Sigmoid colon (tissue), 7 donors: ENCODE measurements around the gene FTO. TPM values are rescaled to one million over a fixed set of nuclear protein-coding genes. Genes with fewer than 3 reads are reported as not detected.

Experiments used
- DNase-seq: peaks from one replicate; pipeline ENCODE4 v3.0.0-alpha.2; 2019
- H3K27ac ChIP-seq, 4 donors: fragments of 200-600 bp; sonication (generic); one replicate each; pipeline ENCODE4 v1.5.1; 2016 to 2019; ENCODE audit warnings: mild to moderate bottlenecking in 1 of 4
- H3K27me3 ChIP-seq, 3 donors: fragments of 200-600 bp; sonication (generic); one replicate each; pipeline ENCODE4 v1.5.1; 2019; ENCODE audit warnings: mild to moderate bottlenecking in 1 of 3
- H3K36me3 ChIP-seq, 4 donors: fragments of 200-600 bp; sonication (generic); one replicate each; pipeline ENCODE4 v1.5.1; 2016 to 2019
- H3K4me1 ChIP-seq, 4 donors: fragments of 200-600 bp; sonication (generic); one replicate each; pipeline ENCODE4 v1.5.1; 2017 to 2019
- H3K4me3 ChIP-seq, 4 donors: fragments of 200-600 bp; sonication (generic); one replicate each; pipeline ENCODE4 v1.5.1; 2017 to 2019; ENCODE audit warnings: mild to moderate bottlenecking in 2 of 4, moderate library complexity in 1 of 4
- H3K9me3 ChIP-seq, 4 donors: fragments of 200-600 bp in 3 of 4; sonication (generic) in 3 of 4; one replicate each; pipeline versions ENCODE4 v1.5.1 to v1.6.1; 2013 to 2019
- EP300 ChIP-seq, 4 donors: sonication (generic); formaldehyde crosslinking; IDR thresholded peaks; one replicate each; pipeline ENCODE4 v1.6.1; 2017; ENCODE audit warnings: antibody characterized with exemption in 4 of 4
- POLR2A ChIP-seq, 2 donors: fragments of 450-650 bp; IDR thresholded peaks; one replicate each; pipeline ENCODE4 v1.6.1; 2016; ENCODE audit warnings: antibody characterized with exemption in 2 of 2, mild to moderate bottlenecking in 2 of 2, moderate library complexity in 2 of 2
- POLR2AphosphoS5 ChIP-seq, 4 donors: sonication (generic); formaldehyde crosslinking; IDR thresholded peaks; one replicate each; pipeline ENCODE4 v1.6.1; 2017; ENCODE audit warnings: antibody characterized with exemption in 4 of 4
- WGBS, 2 donors: extraction: QIAGEN DNeasy Blood & Tissue Kit; methylation state at CpG; one replicate each; pipeline ENCODE4 v1.1.7; 2013; 5-methylcytosine and 5-hydroxymethylcytosine counted together
- intact Hi-C: fragments of 100-400 bp; cut with DNase I; formaldehyde crosslinking; loops from one replicate; pipeline ENCODE4 v1.15.1; 2023
- polyA plus RNA-seq, 3 donors: library from polyadenylated mRNA; stranded (reverse); fragments of 200-250 nt; gene quantifications; one replicate each; pipeline ENCODE4 v1.2.3, GENCODE V29; 2013
- total RNA-seq, 4 donors: library from RNA; depleted of rRNA; stranded (reverse); fragments of >200 nt; gene quantifications; one replicate each; pipeline ENCODE4 v1.1.0, GENCODE V29; 2016
- TF ChIP-seq, protein P1 (sequence below), 4 experiments: fragments of 450-650 bp in 3 of 4; fragments of 200-600 bp in 1 of 4; IDR thresholded peaks; one replicate each; pipeline ENCODE4 v1.5.1; 2016 to 2019; ENCODE audit warnings: antibody characterized with exemption in 4 of 4, mild to moderate bottlenecking in 3 of 4, moderate library complexity in 2 of 4
- donor health status: healthy with polysubstance abuse.
- donor health status: Bipolar disorder and iron deficiency.
- donor health status: healthy.

Gene FTO
- total and polyA plus RNA-seq, 7 donors, result 9.9 to 97.2 (median 77.8) TPM

DNA sequence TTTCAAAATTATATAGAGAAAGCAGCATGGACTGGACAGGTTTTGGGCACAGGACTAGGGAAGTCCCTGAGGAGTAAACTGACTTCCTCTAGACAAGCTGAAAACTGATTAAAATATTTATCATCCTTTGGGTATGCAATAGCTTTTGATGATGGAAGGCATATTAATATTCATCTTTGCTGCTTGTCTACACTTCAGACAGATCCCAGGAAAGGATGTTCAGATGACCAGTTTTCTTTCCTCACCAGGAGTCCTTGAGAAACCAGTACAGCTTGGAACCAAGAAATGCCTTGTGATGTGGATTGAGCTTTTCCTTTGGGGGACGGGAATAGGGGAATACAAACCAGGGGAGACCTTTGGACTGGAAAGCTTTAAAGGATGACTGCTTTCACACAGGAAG, 195.5 kb downstream of the FTO start:
- Histone ChIP-seq H3K9me3 (no peaks in the 10 kb centered on the region), H3K27me3 (no peaks in the 10 kb centered on the region), H3K36me3 (no peaks in the 10 kb centered on the region), H3K4me1 (peaks cover 0 to 22% (median 5%) of the 10 kb centered on the region in 4 donors), H3K4me3 (no peak overlapping the region), H3K27ac (no peak overlapping the region)
- intact Hi-C loops, result loop anchor here (10.0 kb wide), 1 partner anchor 385 kb away; the partner anchor contains the start of gene IRX3
- WGBS, 2 donors, result 39 to 60% methylated on average over 1 of the region's 1 CpG
- no peak for TF ChIP-seq EP300 (IDR thresholded peaks at IDR 0.05)
- TF ChIP-seq POLR2A (IDR thresholded peaks at IDR 0.05), result no peak
- no peak for TF ChIP-seq POLR2AphosphoS5 (IDR thresholded peaks at IDR 0.05)
- TF ChIP-seq, protein P1, sequence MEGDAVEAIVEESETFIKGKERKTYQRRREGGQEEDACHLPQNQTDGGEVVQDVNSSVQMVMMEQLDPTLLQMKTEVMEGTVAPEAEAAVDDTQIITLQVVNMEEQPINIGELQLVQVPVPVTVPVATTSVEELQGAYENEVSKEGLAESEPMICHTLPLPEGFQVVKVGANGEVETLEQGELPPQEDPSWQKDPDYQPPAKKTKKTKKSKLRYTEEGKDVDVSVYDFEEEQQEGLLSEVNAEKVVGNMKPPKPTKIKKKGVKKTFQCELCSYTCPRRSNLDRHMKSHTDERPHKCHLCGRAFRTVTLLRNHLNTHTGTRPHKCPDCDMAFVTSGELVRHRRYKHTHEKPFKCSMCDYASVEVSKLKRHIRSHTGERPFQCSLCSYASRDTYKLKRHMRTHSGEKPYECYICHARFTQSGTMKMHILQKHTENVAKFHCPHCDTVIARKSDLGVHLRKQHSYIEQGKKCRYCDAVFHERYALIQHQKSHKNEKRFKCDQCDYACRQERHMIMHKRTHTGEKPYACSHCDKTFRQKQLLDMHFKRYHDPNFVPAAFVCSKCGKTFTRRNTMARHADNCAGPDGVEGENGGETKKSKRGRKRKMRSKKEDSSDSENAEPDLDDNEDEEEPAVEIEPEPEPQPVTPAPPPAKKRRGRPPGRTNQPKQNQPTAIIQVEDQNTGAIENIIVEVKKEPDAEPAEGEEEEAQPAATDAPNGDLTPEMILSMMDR (IDR thresholded peaks at IDR 0.05), result no peak
- DNase-seq, result no peak

DNA sequence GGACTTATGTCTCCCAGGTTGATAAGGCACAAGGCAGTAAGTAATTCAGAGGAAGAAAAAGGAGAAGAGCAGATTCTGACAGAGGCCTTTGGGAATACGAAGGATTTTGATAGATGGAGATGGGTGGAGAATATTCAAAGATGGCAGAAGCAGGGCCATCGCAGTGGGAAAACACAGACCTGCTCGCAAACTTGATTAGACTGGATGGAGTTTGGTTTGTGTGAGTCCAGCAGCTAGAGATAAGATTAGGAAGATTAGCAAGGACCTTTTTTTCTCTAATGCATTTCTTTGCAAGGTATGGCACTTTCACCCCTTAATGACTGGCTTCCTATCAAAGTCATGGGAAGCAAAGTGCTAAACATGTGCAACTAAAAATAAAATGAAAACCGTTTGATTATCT, 196.7 kb downstream of the FTO start:
- no peak for DNase-seq
- Histone ChIP-seq H3K9me3 (no peaks in the 10 kb centered on the region), H3K27ac (no peak overlapping the region), H3K4me3 (no peak overlapping the region), H3K4me1 (peaks cover 0 to 24% (median 5%) of the 10 kb centered on the region in 4 donors), H3K27me3 (no peaks in the 10 kb centered on the region), H3K36me3 (no peaks in the 10 kb centered on the region)
- WGBS, 2 donors, result 76 to 85% methylated on average over 4 of the region's 4 CpGs
- intact Hi-C loops, result no loop called here
- TF ChIP-seq POLR2A (IDR thresholded peaks at IDR 0.05) (no peak), EP300 (IDR thresholded peaks at IDR 0.05) (no peak), POLR2AphosphoS5 (IDR thresholded peaks at IDR 0.05) (no peak)
- TF ChIP-seq, protein P1 (IDR thresholded peaks at IDR 0.05), result no peak

DNA sequence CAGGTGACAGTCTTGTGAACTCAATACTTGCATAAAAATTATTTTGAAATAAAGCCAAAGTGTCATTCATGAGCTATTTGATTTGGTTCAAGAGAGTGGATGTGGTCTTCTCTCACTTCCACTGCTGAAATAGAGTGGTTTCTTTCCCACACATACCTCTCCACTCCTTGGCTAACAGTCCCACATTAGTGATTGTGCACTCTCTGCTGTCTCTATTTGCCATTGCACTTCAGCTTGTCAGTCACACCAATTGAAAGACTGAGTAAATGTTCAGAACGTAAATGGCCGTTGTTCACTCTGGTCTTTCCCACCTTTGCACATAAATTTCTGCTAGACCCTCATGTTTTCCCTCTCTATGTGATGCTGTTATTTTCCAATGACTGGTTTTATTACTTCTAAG, 197.5 kb downstream of the FTO start:
- no peak overlapping the region for H3K27ac ChIP-seq
- H3K36me3 ChIP-seq, result no peaks in the 10 kb centered on the region
- intact Hi-C loops, result no loop called here
- H3K9me3 ChIP-seq, result no peaks in the 10 kb centered on the region
- H3K27me3 ChIP-seq, result no peaks in the 10 kb centered on the region
- no peak overlapping the region for H3K4me3 ChIP-seq
- TF ChIP-seq POLR2AphosphoS5 (IDR thresholded peaks at IDR 0.05), result no peak
- no peak for TF ChIP-seq POLR2A (IDR thresholded peaks at IDR 0.05)
- no peak for TF ChIP-seq EP300 (IDR thresholded peaks at IDR 0.05)
- TF ChIP-seq, protein P1 (IDR thresholded peaks at IDR 0.05), result no peak
- no peak for DNase-seq
- peaks cover 0 to 24% (median 5%) of the 10 kb centered on the region in 4 donors for H3K4me1 ChIP-seq
- 96 to 98% methylated on average over 2 of the region's 2 CpGs for WGBS, 2 donors

DNA sequence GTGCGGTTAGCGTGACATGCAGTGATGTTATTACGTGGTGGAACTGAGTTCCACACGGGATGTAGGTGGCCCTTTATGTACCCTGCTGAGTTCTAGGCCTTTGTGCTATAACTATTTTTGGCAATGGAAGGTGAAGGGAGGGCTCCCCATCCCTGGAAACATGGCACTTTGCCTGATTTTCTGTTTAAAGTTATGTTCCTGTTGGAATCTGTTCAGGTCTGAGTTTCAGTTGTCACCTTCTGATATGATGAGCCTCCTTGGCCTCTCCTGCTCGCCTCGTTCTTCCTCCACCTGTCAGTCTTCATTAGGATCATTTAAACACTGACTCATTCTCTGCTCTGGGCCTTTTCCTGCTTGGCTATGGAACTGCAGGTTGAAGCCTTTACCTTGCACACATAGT, 200.6 kb downstream of the FTO start:
- intact Hi-C loops, result no loop called here
- Histone ChIP-seq H3K9me3 (no peaks in the 10 kb centered on the region), H3K27ac (no peak overlapping the region), H3K27me3 (no peaks in the 10 kb centered on the region), H3K36me3 (no peaks in the 10 kb centered on the region), H3K4me3 (no peak overlapping the region), H3K4me1 (peaks cover 0 to 20% (median 8%) of the 10 kb centered on the region in 4 donors)
- DNase-seq, result no peak
- TF ChIP-seq, protein P1 (IDR thresholded peaks at IDR 0.05), result no peak
- TF ChIP-seq POLR2AphosphoS5 (IDR thresholded peaks at IDR 0.05) (no peak), POLR2A (IDR thresholded peaks at IDR 0.05) (no peak), EP300 (IDR thresholded peaks at IDR 0.05) (no peak)
- WGBS, 2 donors, result 89 to 90% methylated on average over 6 of the region's 6 CpGs

DNA sequence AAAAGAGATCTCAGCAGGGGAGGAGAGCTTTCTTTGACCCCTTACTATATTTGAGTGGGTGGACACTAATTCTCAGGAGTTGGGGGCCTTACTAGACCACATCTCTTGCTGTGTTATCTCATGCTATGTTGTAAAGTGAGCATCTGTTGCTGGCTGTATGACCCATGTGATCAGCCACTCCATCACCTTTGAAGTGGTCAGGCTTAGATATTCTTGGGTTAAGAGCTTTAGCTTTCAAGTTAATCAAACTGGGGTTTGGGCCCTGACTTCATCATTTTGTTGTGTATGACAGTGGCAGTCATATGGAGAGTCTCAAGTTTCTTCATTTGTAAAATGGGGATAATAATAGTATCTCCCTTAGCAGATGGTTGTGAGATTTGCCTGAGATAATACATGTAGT, 201.1 kb downstream of the FTO start:
- Histone ChIP-seq H3K9me3 (no peaks in the 10 kb centered on the region), H3K4me1 (peaks cover 0 to 16% (median 8%) of the 10 kb centered on the region in 4 donors), H3K4me3 (no peak overlapping the region), H3K36me3 (no peaks in the 10 kb centered on the region), H3K27me3 (no peaks in the 10 kb centered on the region), H3K27ac (no peak overlapping the region)
- DNase-seq, result no peak
- intact Hi-C loops, result no loop called here
- TF ChIP-seq EP300 (IDR thresholded peaks at IDR 0.05) (no peak), POLR2AphosphoS5 (IDR thresholded peaks at IDR 0.05) (no peak), POLR2A (IDR thresholded peaks at IDR 0.05) (no peak)
- TF ChIP-seq, protein P1 (IDR thresholded peaks at IDR 0.05), result no peak
